ENCODE data around the gene KRTAP10-1.
"Not testable (repeated sequence)": the region's sequence is repeated elsewhere in the genome, so short reads cannot be mapped to it uniquely, and the experiment has no call there.

KRTAP10-1 gene

GRCh38 chr21:44511219-44511937 is 28.6 kb downstream of the KRTAP10-1 start:
- intact Hi-C loops (cut with DNase I): loop anchor here (10.0 kb wide), 1 partner anchor 283 kb away; no protein-coding TSS in a partner anchor
- DNase-seq: no peak

DNA sequence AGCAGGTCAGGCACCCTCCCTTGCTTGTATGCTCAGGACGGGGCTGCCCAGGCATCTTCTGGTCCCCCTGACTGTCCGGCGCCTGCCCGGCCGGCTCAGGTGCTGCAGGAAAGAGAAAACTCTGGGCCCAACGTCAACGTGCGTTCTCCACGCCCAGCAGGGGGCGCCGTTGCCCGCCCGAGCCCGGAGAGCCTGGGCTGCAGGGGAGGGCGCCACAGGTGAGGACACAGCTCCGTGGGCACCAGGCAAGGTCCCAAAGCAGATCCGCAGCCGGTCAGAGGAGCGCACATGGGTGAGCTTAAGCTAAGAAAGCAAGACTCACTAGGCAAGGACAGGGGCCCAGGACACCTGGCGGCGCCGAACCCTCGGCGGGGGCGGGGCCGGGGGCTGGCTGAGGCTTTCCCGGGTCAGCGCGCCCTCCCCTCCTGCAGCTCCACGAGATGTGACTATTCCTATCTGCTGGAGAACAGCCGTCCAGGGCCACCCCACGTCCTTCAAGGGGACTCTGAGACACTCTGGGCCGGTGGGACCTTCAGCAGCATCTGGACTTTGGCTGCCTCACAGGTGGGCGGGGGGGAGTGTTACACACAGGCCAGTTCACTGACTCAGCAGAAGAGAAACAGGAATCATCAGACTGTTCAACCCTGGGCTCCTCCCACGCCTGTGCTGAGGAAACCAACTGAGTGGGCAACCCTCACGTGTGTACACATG is 29.3 kb downstream of the KRTAP10-1 start:
- intact Hi-C loops (cut with DNase I): loop anchor here (10.0 kb wide), 1 partner anchor 284 kb away; no protein-coding TSS in a partner anchor
- DNase-seq: peak in 41 of 42 donors; percentile 14 to 81 (median 58)

DNA sequence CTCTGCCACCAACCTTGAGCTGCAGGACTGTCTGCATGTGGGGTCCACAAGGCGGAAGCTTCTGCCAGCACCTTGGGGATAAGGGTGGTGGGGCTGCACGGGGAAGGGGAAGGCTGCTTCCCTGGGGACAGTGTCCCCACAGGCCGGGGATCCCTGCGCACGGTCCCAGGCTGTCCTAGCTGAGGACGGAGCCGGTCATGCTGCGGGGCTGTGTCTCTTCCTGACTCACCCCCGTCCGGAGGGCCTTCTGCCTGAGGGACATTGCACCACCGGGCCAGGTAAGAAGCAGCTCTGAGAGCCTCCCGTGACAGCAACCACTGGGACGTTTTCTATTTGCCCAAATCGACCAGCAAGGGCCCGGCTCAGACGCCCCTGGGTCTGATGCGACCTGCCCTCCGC is 29.9 kb downstream of the KRTAP10-1 start:
- intact Hi-C loops (cut with DNase I): loop anchor here (10.0 kb wide), 1 partner anchor 285 kb away; no protein-coding TSS in a partner anchor
- no peak for DNase-seq

DNA sequence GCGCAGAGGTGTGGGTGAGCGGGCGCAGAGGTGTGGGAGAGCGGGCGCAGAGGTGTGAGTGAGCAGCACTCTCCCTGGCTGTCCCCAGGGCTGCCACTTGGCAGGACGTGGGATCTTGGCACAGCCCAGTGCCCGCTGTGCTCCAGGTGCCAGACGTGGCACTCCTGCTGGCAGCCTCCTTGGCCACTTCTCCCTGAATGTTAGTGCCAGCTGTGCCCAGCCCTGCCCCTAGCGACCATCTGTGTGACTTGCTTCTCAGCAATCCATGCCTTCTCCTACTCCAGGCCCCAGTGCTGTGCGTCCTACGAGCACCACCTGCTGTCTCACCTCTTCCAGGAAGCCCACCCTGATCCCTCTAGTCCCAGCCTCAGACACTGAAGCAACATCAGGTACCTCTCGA is 30.5 kb downstream of the KRTAP10-1 start:
- DNase-seq: peak in 11 of 42 donors; percentile 11 to 41 (median 24)
- intact Hi-C loops (cut with DNase I): no loop called here

- no peak for DNase-seq
- intact Hi-C loops (cut with DNase I): no loop called here
Observed at GRCh38 chr21:44508711-44509445, 31.1 kb downstream of the KRTAP10-1 start.

DNA sequence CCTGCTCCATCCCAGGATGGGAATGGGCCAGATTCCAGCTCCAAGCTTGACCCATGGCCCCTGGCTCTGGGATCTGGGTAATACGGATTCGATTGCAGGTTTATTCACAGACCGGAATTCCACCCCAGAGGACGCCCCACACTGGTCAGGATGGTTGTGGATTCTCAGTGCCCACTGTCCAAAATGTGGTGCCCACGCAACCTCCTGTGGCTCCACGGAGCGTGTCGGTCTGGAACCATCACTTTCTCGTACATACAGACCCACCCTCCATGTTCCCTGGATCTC is 31.6 kb downstream of the KRTAP10-1 start:
- intact Hi-C loops (cut with DNase I): no loop called here
- no peak for DNase-seq

DNA sequence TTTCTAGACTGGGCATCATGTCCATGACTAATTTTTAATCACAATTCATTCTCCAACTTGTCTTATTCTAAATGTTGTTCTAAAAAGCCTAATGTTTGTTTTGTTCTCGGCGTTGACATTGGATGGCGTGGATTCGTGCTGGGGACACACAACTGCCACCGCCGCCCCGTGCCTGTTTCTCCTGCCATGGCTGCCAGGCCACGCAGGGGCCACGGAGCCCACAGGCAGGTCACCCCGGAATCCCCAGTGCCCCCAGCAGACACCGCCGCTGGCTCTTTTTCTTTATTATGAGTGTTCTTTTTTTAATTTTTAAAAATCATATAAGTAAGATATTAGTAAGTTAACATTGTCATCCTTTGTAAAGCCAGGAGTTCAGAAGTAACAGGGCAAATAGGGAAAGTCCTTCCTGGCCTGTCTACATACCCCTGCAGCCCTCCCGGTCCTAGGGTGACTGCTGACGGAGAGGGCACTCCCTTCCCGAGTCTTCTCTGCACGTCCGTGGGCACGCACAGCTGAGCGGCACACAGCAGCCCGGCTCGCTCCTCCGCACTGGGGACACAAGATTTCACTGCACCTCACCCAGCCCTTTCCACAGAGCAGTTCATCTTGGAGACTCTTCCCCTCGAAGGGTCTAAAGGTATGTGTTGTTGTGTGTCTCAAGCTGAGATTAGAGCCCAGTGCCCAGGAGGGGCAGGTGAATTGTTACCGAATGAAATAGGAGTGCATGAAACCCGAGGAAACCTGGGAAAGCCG is 32.1 kb downstream of the KRTAP10-1 start:
- intact Hi-C loops (cut with DNase I): no loop called here
- no peak for DNase-seq

GRCh38 chr21:44506279-44507255 is 33.4 kb downstream of the KRTAP10-1 start:
- intact Hi-C loops (cut with DNase I): no loop called here
- DNase-seq: no peak

DNA sequence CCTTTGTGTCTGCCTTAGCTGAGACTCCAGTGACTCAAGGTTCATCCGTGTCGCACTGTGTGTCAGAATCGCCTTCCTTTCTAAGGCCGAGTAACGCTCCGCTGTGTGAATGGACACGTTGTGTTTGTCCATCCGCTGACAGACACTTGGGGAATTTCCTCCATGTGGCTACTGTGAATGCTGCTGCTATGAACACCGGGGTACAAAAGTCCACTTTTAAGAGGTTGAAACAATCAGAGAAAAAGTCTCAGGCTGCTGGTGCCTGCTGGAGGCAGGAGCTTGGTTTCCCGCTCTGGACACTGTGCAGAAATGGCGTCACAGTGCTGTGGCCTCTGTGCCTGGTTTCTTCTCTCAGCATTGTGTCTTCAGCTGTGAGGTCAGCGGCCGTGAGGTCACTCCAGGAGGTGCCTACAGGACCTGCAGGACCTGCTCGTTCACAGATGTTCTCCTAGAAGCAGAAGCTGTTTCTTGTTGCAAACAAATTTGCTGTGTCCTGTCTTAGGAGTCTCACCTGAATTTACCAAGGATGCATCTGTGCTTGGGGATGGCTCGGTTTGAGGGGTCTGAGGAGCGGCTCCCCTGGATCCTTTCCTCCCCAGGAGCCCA is 34.2 kb downstream of the KRTAP10-1 start:
- intact Hi-C loops (cut with DNase I): no loop called here
- DNase-seq: no peak

GRCh38 chr21:44503901-44504399 is 36.0 kb downstream of the KRTAP10-1 start:
- no peak for DNase-seq
- intact Hi-C loops (cut with DNase I): no loop called here

DNA sequence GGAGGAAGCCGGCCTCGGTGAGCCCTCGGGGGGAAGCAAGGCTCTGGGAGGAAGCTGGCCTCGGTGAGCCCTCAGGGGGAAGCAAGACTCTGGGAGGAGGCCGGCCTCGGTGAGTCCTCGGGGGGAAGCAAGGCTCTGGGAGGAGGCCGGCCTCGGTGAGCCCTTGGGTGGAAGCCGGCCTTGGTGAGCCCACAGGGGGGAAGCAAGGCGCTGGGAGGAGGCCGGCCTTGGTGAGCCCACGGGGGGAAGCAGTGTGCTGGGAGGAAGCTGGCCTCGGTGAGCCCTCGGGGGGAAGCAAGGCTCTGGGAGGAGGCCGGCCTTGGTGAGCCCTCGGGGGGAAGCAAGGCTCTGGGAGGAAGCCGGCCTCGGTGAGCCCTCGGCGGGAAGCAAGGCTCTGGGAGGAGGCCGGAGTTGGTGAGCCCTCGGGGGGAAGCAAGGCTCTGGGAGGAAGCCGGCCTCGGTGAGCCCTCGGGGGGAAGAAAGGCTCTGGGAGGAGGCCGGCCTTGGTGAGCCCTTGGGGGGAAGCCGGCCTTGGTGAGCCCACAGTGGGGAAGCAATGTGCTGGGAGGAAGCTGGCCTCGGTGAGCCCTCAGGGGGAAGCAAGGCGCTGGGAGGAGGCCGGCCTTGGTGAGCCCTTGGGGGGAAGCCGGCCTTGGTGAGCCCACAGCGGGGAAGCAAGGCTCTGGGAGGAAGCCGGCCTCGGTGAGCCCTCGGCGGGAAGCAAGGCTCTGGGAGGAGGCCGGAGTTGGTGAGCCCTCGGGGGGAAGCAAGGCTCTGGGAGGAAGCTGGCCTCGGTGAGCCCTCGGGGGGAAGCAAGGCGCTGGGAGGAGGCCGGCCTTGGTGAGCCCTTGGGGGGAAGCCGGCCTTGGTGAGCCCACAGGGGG is 36.7 kb downstream of the KRTAP10-1 start:
- DNase-seq; intact Hi-C loops (cut with DNase I): not testable (repeated sequence)

DNA sequence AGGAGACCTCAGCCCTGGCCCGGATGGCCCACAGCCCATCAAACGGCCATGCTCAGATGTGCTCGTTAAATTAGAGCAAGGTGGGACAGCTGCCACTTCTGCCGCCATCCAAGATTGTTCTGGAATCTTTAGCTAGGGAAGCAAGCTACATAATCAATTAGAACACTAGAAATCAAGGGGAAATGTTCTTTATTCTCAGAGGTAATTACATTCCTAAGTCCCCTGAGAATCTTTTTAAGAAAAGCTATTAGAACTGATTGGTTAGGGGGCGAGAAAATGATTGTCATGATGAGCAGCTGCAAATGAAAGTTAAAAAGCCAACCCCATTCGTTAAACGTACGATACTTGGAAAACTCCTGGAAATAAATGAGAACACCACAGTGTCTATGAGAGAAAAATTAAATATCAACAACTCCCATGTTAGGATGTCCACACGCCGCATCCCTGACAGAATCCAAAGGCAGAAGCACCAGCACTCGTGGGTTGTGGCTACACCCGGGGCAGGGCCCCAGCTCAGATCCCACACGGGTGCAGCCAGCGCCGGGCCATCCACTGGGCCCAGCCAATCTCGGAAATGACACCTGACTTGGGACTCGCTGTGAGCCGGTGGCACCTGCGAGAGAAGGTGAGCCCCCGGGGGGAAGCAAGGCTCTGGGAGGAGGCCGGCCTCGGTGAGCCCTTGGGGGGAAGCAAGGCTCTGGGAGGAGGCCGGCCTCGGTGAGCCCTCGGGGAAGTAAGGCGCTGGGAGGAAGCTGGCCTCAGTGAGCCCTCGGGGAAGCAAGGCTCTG is 37.6 kb downstream of the KRTAP10-1 start:
- DNase-seq: no peak
- intact Hi-C loops (cut with DNase I): no loop called here

DNA sequence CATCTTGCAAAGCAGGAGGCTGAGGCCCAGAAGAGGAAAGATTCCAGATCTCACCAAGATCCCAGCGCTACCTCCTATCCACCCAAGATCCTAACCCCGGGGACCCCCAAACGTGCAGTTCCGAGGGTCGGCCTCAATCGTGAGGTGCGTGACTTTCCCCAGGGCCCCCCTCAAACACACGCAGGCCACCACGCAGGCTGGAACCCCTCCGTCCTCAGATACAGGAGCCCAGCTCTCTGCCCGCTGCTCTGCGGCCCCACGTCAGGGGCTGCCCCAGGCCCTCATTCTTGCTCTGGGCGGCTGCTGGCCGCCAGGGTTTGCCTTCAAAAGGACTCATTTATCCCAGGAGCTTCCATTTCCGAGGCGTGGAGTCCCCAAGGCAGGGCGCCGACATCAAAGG is 39.9 kb downstream of the KRTAP10-1 start:
- intact Hi-C loops (cut with DNase I): no loop called here
- DNase-seq: no peak

DNA sequence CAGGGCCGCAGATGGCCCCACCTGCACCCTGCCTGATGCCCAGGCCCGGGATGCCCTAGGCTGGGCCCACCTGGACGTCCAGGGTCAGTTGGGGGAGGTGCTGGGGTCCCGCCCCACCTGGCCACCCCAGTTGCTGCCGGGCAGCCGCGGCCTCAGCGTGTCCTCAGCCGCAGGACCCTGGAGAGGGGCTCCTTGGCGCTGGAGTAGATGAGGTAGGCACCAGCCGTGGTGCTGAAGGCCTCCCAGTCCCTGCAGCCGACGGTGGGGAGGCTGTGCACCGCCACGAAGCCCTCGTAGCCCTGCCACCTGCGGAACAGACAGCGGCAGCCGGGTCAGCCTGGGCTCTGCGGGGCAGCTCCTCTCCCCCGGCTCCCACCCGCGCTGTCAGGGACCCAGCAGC is 40.4 kb downstream of the KRTAP10-1 start:
- intact Hi-C loops (cut with DNase I): no loop called here
- no peak for DNase-seq

- no peak for DNase-seq
- intact Hi-C loops (cut with DNase I): no loop called here
Observed at GRCh38 chr21:44499211-44499560, 40.8 kb downstream of the KRTAP10-1 start.

Measured in head of caudate nucleus (tissue), 42 donors.